ENCODE measurements around the gene SCIMP. TPM values are rescaled to one million over a fixed set of nuclear protein-coding genes. Genes with fewer than 3 reads are reported as not detected.

SCIMP gene
- total RNA-seq, 1 experiment from 2014 or later = not detected

- no peak for TF ChIP-seq FOSL1 (IDR thresholded peaks at IDR 0.05; ENCODE audit: low read depth)
These were observed 42.9 kb downstream of the SCIMP start, which contains the start of gene ZNF594 (continued) for GRCh38 chr17:5191541-5192417.

DNA sequence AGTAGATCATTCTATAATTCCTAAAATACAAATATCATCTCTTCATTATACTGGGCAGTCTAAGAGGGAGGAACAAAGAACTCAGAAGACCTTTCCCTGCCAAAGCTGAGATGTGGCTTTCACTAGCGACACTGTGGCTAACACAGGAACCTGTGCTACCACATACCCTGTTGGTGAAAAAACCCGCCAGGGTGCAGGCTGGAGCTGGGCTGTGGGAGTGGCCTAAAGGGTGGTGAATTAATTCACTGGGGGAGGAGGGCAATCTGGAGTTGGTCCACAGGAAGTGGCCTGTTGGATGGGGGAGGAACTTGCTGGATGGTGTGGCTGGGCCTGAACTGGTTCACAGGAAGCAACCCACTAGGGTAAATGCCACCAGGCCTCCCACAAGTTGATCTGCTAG is 50.4 kb downstream of the SCIMP start:
- Histone ChIP-seq H3K9me2 (ENCODE audit: insufficient read depth) (no peaks in the 10 kb centered on the region), H4K20me1 (ENCODE audit: insufficient read depth) (no peaks in the 10 kb centered on the region), H3K4me2 (ENCODE audit: low read length) (no peak overlapping the region), H3K4me3 (replicated peaks in 1 of 2; ENCODE audit: low read depth in 1 of 2, low read length in 2 of 2) (no peak overlapping the region), H3K79me2 (ENCODE audit: insufficient read depth, low read length) (peaks cover 1% of the 10 kb centered on the region; the same call in 1 of the 2 replicates), H3K36me3 (ENCODE audit: control insufficient read depth in 1 of 2, insufficient read depth in 2 of 2, low read length in 2 of 2) (peaks cover 0 to 5% of the 10 kb centered on the region in 2 experiments; a peak in 1 of 4 replicates), H3K9me3 (ENCODE audit: control insufficient read depth in 1 of 2, insufficient read depth in 1 of 2, low read depth in 1 of 2, low read length in 2 of 2) (peaks cover 55 to 71% of the 10 kb centered on the region in 2 experiments; a peak in 3 of 4 replicates), H3K9ac (ENCODE audit: low read length) (no peak overlapping the region), H2AFZ (ENCODE audit: low read depth, low read length, poor library complexity, severe bottlenecking) (no peak overlapping the region), H3K27me3 (ENCODE audit: insufficient read depth, low read length) (no peaks in the 10 kb centered on the region), H3K4me1 (ENCODE audit: control insufficient read depth in 1 of 2, insufficient read depth in 2 of 2, low read length in 2 of 2) (no peaks in the 10 kb centered on the region), H3K27ac (ENCODE audit: low read depth, low read length) (no peak overlapping the region)
- ChIA-PET POLR2A (no interaction called here), CTCF (no interaction called here), RAD21 (ENCODE audit: low non-redundant PET in 1 of 2, low total read pairs in 2 of 2, uncharacterized antibody in 2 of 2, unreplicated experiment in 2 of 2) (no interaction called here)
- DNase-seq (ENCODE audit: low read depth, low spot score) (no peak), ATAC-seq (no peak)
- TF ChIP-seq SIN3A (IDR thresholded peaks at IDR 0.05; ENCODE audit: low read depth) (no peak), CBX3 (IDR thresholded peaks at IDR 0.05; ENCODE audit: low read depth) (no peak), POLR2AphosphoS5 (IDR thresholded peaks at IDR 0.05; ENCODE audit: low read depth, low read length) (no peak)
- TF ChIP-seq, protein P1, sequence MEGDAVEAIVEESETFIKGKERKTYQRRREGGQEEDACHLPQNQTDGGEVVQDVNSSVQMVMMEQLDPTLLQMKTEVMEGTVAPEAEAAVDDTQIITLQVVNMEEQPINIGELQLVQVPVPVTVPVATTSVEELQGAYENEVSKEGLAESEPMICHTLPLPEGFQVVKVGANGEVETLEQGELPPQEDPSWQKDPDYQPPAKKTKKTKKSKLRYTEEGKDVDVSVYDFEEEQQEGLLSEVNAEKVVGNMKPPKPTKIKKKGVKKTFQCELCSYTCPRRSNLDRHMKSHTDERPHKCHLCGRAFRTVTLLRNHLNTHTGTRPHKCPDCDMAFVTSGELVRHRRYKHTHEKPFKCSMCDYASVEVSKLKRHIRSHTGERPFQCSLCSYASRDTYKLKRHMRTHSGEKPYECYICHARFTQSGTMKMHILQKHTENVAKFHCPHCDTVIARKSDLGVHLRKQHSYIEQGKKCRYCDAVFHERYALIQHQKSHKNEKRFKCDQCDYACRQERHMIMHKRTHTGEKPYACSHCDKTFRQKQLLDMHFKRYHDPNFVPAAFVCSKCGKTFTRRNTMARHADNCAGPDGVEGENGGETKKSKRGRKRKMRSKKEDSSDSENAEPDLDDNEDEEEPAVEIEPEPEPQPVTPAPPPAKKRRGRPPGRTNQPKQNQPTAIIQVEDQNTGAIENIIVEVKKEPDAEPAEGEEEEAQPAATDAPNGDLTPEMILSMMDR (IDR thresholded peaks at IDR 0.05 in 2 of 3, conservative IDR thresholded peaks at IDR 0.05 in 1 of 3; ENCODE audit: borderline replicate concordance in 1 of 3, insufficient read depth in 1 of 3, low read depth in 2 of 3, low read length in 2 of 3) = no peak
- intact Hi-C loops (cut with micrococcal nuclease) = no loop called here
- no TSS peak for BruUV-seq (replicated peaks)

Measured in HCT116 (cell line).